Panc1 (cell line): ENCODE data around the gene ABCG2. TPM values are rescaled to one million over a fixed set of nuclear protein-coding genes. Genes with fewer than 3 reads are reported as not detected.

ENCODE experiments used
- ATAC-seq: fragments of 200-7000 bp; cut with Tn5 transposase; 2 replicates; pipeline ENCODE4 v1.9.1; 2020; ENCODE audit warnings: mild to moderate bottlenecking, moderate library complexity
- BruUV-seq: library from RNA; stranded (reverse); fragments of 400-500 nt; replicated peaks from 2 replicates; lab custom pipeline; 2021; lab: Mats Ljungman, UMichigan
- CTCF ChIA-PET: fragments of 300-600 bp; sonication (Branson Sonifier 250); formaldehyde crosslinking; loops from one replicate; lab custom pipeline; 2022; ENCODE audit warnings: antibody characterized with exemption; lab: Charles Lee
- POLR2A ChIA-PET: fragments of 300-600 bp; sonication (Branson Sonifier 250); formaldehyde crosslinking; loops from one replicate; lab custom pipeline; 2022; ENCODE audit warnings: antibody characterized with exemption; lab: Charles Lee
- DNase-seq: peaks from one replicate; pipeline ENCODE4 v3.0.0-alpha.2; 2010; ENCODE audit warnings: low read depth, low spot score
- H3K27ac ChIP-seq: 2 replicates; pipeline ENCODE4 v1.5.1; 2011; ENCODE audit warnings: mild to moderate bottlenecking, low read length, inconsistent platforms
- H3K27me3 ChIP-seq: fragments of 200-500 bp; sonication (Bioruptor generic); 2 replicates; pipeline ENCODE4 v1.6.0; 2014; ENCODE audit warnings: low read length, inconsistent platforms; ENCODE audit not compliant: control insufficient read depth, insufficient read depth
- H3K36me3 ChIP-seq: fragments of 200-500 bp; sonication (Bioruptor generic); 2 replicates; pipeline ENCODE4 v1.5.1; 2014; ENCODE audit warnings: inconsistent platforms, mild to moderate bottlenecking, low read length, moderate library complexity; ENCODE audit not compliant: control insufficient read depth, insufficient read depth
- H3K4me1 ChIP-seq: 2 replicates; pipeline ENCODE4 v1.5.1; 2011; ENCODE audit warnings: inconsistent platforms, mild to moderate bottlenecking, low read length, moderate library complexity; ENCODE audit not compliant: control insufficient read depth, insufficient read depth
- H3K4me3 ChIP-seq, 2 experiments: 2 replicates each; pipeline ENCODE4 v1.5.1; 2011 to 2012; ENCODE audit warnings: low read depth in 2 of 2, low read length in 2 of 2, mild to moderate bottlenecking in 2 of 2, inconsistent platforms in 1 of 2, moderate library complexity in 1 of 2
- H3K9me3 ChIP-seq: fragments of 200-500 bp; sonication (Bioruptor generic); 2 replicates; pipeline ENCODE4 v1.5.1; 2014; ENCODE audit warnings: low read depth, mild to moderate bottlenecking, inconsistent platforms, low read length, moderate library complexity; ENCODE audit not compliant: control insufficient read depth, insufficient read depth
- POLR2AphosphoS5 ChIP-seq: IDR thresholded peaks from 2 replicates; pipeline ENCODE4 v1.6.1; 2012; ENCODE audit warnings: mild to moderate bottlenecking, low read depth, low read length, moderate library complexity
- SIN3A ChIP-seq: IDR thresholded peaks from 2 replicates; pipeline ENCODE4 v1.6.1; 2012; ENCODE audit warnings: low read depth, mild to moderate bottlenecking, low read length, moderate library complexity, borderline replicate concordance; ENCODE audit not compliant: insufficient read depth
- TCF7L2 ChIP-seq: IDR thresholded peaks from 2 replicates; pipeline ENCODE4 v1.6.1; 2011; ENCODE audit warnings: mild to moderate bottlenecking, low read depth, low read length, inconsistent platforms
- in situ Hi-C: cut with HindIII; loops from 2 replicates; pipeline ENCODE4 v1.10.0; 2016; ENCODE audit warnings: low sequenced_read_pairs, low pct_unique_long_range_greater_than_20kb
- intact Hi-C: fragments of 100-400 bp; cut with micrococcal nuclease; formaldehyde crosslinking; loops from one replicate; pipeline ENCODE4 v1.10.0; 2022; ENCODE audit not compliant: unreplicated experiment
- total RNA-seq: library from RNA; stranded (reverse); gene quantifications from one replicate; pipeline ENCODE4 v1.2.1, GENCODE V29; 2021; ENCODE audit not compliant: unreplicated experiment
- TF ChIP-seq, protein P1 (sequence below), 2 experiments: IDR thresholded peaks; 2 replicates each; pipeline ENCODE4 v1.6.1; 2011 to 2012; ENCODE audit warnings: low read depth in 2 of 2, control low read depth in 1 of 2, low read length in 1 of 2, mild to moderate bottlenecking in 1 of 2, moderate library complexity in 1 of 2; ENCODE audit not compliant: insufficient read depth in 1 of 2
- TF ChIP-seq, protein P2 (sequence below): fragments of 450-650 bp; IDR thresholded peaks from 2 replicates; pipeline ENCODE4 v1.5.1; 2017; ENCODE audit warnings: mild to moderate bottlenecking

The ABCG2 gene
- total RNA-seq, 1 experiment from 2014 or later = 63.3 TPM

DNA sequence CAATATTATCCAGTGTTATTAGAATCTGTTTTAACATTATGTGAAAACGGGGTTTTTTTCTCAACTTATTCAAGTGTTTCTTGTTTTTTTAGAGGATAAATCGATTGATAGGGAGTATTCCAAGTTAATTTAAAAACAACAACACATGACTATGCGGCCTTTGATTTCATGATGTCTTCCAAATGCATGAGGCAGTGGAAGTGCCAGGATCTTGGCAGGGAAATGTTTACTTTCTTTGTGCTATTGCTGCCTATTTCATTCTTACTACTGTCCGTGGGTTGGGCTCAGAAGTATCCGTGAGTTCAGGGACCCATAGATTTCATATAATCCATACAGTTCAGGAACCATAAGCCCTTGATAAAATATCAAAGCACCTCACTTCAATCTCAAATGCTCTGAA, 64.6 kb downstream of the ABCG2 start:
- in situ Hi-C loops (no loop called here), intact Hi-C loops (no loop called here)
- POLR2A ChIA-PET = no interaction called here
- H3K36me3 ChIP-seq = no peaks in the 10 kb centered on the region
- CTCF ChIA-PET = no interaction called here
- H3K9me3 ChIP-seq = no peaks in the 10 kb centered on the region
- H3K4me1 ChIP-seq = no peaks in the 10 kb centered on the region
- TF ChIP-seq, protein P1, sequence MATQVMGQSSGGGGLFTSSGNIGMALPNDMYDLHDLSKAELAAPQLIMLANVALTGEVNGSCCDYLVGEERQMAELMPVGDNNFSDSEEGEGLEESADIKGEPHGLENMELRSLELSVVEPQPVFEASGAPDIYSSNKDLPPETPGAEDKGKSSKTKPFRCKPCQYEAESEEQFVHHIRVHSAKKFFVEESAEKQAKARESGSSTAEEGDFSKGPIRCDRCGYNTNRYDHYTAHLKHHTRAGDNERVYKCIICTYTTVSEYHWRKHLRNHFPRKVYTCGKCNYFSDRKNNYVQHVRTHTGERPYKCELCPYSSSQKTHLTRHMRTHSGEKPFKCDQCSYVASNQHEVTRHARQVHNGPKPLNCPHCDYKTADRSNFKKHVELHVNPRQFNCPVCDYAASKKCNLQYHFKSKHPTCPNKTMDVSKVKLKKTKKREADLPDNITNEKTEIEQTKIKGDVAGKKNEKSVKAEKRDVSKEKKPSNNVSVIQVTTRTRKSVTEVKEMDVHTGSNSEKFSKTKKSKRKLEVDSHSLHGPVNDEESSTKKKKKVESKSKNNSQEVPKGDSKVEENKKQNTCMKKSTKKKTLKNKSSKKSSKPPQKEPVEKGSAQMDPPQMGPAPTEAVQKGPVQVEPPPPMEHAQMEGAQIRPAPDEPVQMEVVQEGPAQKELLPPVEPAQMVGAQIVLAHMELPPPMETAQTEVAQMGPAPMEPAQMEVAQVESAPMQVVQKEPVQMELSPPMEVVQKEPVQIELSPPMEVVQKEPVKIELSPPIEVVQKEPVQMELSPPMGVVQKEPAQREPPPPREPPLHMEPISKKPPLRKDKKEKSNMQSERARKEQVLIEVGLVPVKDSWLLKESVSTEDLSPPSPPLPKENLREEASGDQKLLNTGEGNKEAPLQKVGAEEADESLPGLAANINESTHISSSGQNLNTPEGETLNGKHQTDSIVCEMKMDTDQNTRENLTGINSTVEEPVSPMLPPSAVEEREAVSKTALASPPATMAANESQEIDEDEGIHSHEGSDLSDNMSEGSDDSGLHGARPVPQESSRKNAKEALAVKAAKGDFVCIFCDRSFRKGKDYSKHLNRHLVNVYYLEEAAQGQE (IDR thresholded peaks at IDR 0.05; ENCODE audit: insufficient read depth in 1 of 2, low read depth in 2 of 2, low read length in 1 of 2) = no peak
- DNase-seq = no peak
- no peaks in the 10 kb centered on the region for H3K27me3 ChIP-seq
- no peak overlapping the region for H3K4me3 ChIP-seq
- BruUV-seq = no TSS peak
- no peak overlapping the region for H3K27ac ChIP-seq
- no peak for ATAC-seq

DNA sequence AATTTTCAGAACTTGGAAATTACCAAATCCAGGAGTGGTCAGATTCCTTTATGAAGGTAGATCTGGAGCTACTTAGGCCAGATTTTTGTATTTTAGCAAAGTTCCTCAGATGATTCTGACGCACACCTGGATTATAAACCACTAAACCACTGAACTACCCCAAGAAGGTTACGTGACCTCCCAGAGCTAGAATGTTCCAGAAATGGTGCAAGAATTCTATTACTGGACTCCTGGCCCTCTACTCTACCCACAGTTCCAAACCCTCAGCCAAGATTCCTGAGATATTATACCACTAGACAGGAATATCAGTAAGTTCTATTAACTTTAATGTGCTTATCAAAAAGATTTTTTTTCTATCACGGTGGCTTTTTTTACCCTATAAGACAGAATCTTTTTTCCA, 67.1 kb downstream of the ABCG2 start:
- Histone ChIP-seq H3K27me3 (no peaks in the 10 kb centered on the region), H3K9me3 (no peaks in the 10 kb centered on the region), H3K4me1 (no peaks in the 10 kb centered on the region), H3K4me3 (no peak overlapping the region), H3K36me3 (no peaks in the 10 kb centered on the region), H3K27ac (no peak overlapping the region)
- no peak for DNase-seq
- CTCF ChIA-PET = no interaction called here
- no peak for TF ChIP-seq SIN3A
- TF ChIP-seq, protein P2, sequence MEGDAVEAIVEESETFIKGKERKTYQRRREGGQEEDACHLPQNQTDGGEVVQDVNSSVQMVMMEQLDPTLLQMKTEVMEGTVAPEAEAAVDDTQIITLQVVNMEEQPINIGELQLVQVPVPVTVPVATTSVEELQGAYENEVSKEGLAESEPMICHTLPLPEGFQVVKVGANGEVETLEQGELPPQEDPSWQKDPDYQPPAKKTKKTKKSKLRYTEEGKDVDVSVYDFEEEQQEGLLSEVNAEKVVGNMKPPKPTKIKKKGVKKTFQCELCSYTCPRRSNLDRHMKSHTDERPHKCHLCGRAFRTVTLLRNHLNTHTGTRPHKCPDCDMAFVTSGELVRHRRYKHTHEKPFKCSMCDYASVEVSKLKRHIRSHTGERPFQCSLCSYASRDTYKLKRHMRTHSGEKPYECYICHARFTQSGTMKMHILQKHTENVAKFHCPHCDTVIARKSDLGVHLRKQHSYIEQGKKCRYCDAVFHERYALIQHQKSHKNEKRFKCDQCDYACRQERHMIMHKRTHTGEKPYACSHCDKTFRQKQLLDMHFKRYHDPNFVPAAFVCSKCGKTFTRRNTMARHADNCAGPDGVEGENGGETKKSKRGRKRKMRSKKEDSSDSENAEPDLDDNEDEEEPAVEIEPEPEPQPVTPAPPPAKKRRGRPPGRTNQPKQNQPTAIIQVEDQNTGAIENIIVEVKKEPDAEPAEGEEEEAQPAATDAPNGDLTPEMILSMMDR = no peak
- TF ChIP-seq TCF7L2 = no peak
- TF ChIP-seq, protein P1 (IDR thresholded peaks at IDR 0.05; ENCODE audit: insufficient read depth in 1 of 2, low read depth in 2 of 2, low read length in 1 of 2) = no peak
- TF ChIP-seq POLR2AphosphoS5 = no peak
- in situ Hi-C loops = no loop called here
- ATAC-seq = no peak
- intact Hi-C loops = no loop called here
- POLR2A ChIA-PET = no interaction called here
- BruUV-seq = no TSS peak
